CD4-positive, alpha-beta T cell treated with Interleukin-6 at 100 ng/mL for 8 hours (primary cell): ENCODE data around the gene TCP1.
"Not testable (repeated sequence)": the region's sequence is repeated elsewhere in the genome, so short reads cannot be mapped to it uniquely, and the experiment has no call there.

ENCODE experiments used
- DNase-seq: peaks from one replicate; pipeline ENCODE4 v3.0.0-alpha.2; 2020; ENCODE audit warnings: mixed read lengths, low spot score

The TCP1 gene

GRCh38 chr6:159739341-159739740 is 50.1 kb downstream of the TCP1 start:
- no peak for DNase-seq

GRCh38 chr6:159736908-159737307 is 52.5 kb downstream of the TCP1 start:
- DNase-seq, result no peak

- DNase-seq, result not testable (repeated sequence)
Observed at GRCh38 chr6:159733395-159733794, 56.0 kb downstream of the TCP1 start.

GRCh38 chr6:159732550-159732949 is 56.9 kb downstream of the TCP1 start:
- not testable (repeated sequence) for DNase-seq

- no peak for DNase-seq
Observed at GRCh38 chr6:159730332-159730676, 59.1 kb downstream of the TCP1 start.

GRCh38 chr6:159729598-159730331 is 59.6 kb downstream of the TCP1 start:
- DNase-seq, result no peak

GRCh38 chr6:159728531-159728964 is 60.9 kb downstream of the TCP1 start:
- DNase-seq, result no peak
